A172 (cell line): Measurements from ENCODE around the gene GNB2. TPM values are rescaled to one million over a fixed set of nuclear protein-coding genes. Genes with fewer than 3 reads are reported as not detected.
"Not testable (repeated sequence)": the region's sequence is repeated elsewhere in the genome, so short reads cannot be mapped to it uniquely, and the experiment has no call there.

Experiments
- DNase-seq: peaks from one replicate; pipeline ENCODE4 v3.0.0-alpha.2; 2015; ENCODE audit warnings: low spot score
- total RNA-seq: library from RNA; depleted of rRNA; stranded (reverse); fragments of >200 nt; shearing (Covaris generic); gene quantifications from 2 replicates; pipeline ENCODE4 v1.2.3, GENCODE V29; 2014

GNB2 gene
- total RNA-seq, 1 experiment from 2014 or later = 94.3 TPM

DNA sequence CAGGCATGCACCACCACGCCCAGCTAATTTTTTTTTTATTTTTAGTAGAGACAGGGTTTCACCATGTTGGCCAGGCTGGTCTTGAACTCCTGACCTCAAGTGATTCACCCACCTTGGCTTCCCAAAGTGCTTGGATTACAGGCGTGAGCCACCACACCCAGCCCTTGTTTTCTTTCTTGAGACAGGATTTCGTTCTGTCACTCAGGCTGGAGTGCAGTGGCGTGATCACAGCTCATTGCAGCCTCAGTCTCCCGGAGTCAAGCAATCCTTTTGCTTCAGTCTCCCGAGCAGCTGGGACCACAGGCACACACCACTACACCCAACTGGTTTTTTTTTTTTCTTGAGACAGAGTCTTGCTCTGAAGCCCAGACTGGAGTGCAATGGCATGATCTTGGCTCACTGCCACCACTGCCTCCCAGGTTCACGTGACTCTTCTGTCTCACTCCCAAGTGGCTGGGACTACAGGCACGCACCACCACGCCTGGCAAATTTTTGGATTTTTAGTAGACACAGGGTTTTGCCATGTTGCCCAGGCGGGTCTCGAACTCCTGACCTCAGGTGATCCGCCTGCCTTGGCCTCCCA, 11.3 kb upstream of the GNB2 start:
- DNase-seq = not testable (repeated sequence)

DNA sequence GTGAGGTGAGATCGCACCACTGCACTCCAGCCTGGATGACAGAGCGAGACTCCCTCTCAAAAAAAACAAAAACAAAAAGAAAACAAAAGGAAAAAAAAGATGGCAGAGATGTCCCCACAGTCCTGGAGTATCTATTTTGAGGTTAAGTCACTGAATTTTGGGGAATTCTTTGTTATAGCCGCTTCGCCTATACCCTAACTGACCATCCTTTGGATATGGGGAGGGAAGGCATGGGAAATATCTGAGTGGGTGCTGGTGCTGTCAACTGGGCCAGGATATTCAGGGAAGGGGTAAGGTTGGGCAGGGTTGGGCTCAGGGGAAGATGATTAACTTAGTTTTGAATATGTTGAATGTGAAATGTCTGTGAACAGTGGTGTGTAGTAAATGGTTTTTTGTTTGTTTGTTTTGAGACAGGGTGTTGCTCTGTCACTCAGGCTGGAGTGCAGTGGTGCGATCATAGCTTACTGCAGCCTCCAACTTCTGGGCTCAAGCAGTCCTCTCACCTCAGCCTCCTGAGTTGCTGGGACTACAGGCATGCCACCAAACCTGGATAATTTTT, 8.3 kb upstream of the GNB2 start:
- no peak for DNase-seq

DNA sequence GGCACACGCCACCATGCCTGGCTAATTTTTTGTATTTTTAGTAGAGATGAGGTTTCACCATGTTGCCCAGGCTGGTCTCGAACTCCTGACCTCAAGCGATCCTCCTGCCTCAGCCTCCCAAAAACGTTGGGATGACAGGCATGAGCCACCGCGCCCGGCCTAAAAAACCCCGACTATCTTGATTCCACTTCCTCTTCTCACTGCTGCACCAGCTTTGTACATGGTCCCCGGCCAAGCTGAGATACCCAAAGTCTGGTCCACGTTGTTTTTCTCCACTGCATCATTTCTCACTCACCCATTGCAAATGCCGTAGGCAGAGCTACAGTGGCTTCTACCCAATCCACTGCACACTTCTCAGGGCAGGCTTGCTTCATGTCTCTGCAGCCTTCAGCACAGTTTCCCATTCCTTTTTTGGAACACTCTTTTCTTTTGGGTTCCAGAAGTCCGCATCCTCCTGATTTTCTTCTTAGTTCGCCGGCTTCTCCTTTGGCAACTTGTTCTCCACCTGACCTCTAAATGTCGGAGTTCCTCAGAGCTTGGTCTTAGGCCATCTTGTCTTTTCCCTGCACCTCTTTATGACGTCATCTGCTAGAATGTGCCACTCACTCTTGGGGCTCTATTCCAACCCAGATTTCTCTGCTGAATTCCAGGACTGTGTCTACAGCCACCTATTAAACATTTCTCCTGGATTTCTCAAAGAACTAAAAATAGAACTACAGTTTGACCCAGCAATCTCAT, 6.0 kb upstream of the GNB2 start:
- no peak for DNase-seq

DNA sequence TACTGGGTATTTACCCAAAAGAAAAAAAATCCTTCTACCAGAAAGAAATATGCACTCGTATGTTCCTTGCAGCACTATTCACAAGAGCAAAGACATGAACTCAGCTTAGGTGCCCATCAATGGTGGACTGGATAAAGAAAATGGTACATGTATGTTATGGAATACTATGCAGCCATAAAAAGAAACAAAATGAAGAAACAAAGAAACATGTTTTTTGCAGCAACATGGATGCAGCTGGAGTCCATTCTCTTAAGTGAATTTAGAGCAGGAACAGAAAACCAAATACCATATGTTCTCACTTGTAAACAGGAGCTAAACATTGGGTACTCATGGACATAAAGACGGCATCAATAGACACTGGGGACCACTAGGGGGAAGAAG, 5.5 kb upstream of the GNB2 start:
- no peak for DNase-seq

DNA sequence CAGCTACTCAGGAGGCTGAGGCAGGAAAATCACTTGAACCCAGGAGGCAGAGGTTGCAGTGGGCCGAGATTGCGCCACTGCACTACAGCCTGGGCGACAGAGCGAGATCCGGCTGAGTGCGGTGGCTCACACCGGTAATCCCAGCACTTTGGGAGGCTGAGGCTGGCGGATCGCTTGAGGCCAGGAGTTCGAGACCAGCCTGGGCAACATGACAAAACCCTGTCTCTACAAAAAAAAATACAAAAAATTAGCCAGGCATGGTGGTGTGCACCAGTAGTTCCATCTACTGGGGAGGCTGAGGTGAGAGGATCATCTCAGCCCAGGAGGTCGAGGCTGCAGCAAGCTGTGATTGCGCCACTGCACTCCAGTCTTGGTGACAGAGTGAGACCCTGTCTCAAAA, 4.4 kb upstream of the GNB2 start:
- DNase-seq = not testable (repeated sequence)

DNA sequence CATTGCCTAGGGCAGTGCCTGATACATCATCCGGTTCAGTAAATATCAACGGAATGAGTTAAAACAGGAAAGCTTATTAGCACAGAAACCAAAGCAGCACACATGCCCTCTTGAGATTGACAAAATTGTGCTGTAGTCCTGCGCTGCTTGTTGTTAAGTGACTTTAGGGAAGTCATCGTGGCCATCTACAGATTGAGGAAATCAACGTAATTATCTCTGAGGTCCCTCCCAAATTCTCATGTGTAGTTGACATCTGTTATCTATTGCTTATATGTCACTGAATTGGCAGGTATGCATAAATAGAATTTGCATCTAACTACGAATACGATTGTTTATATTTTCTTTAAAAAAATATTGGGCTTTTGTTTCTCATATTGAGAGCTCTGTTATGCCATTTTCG, 3.5 kb upstream of the GNB2 start:
- no peak for DNase-seq

DNA sequence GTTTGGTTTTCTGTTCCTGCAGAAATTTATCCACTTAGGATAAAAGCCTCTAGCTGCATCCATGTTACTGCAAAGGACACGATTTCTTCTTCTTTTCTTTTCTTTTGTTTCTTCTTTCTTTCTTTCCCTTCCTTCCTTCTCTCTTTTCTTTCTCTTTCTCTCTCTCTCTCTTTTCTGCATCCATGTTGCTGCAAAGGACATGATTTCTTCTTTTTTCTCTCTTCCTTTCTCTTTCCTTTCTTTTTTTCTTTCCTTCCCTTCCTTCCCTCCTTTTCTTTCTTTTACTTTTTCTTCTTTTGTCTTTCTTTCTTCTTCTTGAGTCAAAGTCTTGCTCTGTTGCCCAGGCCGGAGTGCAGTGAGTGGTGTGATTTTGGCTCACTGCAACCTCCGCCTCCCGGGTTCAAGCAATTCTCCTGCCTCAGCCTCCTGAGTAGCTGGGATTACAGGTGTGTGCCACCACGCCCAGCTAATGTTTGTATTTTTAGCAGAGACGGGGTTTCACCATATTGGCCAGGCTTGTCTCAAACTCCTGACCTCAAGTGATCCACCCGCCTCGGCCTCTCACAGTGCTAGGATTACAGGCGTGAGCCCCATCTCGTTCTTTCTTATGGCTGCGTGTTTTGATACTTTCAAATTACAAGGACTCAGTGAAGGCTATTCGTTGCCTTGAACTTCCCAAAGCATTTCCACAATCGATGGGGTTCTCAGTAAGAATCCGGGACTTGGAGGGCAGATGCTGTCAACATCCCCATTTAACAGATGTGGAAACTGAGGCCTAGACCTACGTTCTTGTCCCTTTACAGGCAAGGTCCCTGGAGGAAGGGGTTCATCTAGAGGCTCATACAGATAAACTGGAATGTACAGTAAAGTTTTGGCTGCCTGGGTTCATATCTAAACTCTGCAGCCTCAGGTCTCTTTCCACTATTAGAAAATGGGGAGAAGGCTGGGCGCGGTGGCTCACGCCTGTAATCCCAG, 1.9 kb upstream of the GNB2 start:
- DNase-seq = no peak

DNA sequence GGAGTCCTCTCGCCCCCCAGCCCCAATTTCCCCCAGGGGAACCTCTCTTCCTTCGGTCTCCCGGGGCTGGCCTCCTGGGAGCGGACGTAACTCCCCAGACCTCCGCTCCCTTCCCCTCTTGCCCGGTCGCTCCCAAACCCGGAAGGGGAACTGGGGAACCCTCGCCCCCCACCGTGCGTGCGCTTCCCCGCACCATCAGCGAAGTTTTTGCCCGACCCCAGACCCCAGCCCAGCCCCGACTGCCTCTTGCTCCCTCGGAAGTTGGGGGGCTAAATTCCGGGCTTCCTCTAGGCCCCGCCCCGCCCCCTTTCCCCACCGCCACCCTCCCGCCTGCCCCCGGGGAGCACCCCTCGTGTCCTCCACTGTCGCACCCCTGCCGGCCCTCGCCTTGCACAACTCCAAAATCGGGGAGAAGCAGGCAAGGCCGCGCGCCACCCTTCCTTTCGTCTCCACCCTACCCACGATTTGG, 436 bp downstream of the GNB2 start:
- peak; percentile 30 for DNase-seq

DNA sequence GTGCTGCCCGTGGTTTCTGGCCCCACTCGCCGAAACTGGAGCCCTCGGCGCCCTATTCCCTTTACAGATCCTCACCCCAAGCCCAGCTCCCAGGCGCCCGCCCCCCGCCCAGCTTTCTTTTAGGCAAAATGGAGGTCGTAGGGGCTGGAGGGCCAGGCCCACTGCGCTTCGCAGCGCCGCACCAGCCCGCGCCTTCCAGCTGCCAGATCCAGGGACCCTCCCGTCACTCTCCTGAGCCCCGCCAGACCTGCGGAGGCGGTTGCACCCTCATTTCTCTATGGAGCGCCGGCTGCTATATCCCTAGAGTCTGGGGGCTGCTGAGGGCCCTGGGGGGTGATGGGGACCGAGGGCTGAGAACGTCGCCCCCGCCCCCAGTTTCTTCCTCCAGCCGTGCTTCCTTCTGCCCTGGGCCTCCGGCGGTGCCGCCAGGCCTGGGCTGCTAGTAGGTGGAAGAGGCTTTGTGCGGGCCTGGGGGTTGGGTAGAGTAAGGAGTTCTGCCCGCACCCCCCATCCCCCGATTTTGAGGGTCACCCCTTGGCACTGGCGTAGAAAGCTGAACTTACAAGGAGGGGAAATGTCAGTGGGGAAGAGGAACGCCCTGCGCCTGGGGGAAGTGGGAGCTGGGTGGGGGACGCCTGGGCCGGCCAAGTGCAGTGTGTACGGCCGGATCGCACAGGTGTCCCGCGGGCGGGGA, 1.0 kb downstream of the GNB2 start:
- DNase-seq = no peak

DNA sequence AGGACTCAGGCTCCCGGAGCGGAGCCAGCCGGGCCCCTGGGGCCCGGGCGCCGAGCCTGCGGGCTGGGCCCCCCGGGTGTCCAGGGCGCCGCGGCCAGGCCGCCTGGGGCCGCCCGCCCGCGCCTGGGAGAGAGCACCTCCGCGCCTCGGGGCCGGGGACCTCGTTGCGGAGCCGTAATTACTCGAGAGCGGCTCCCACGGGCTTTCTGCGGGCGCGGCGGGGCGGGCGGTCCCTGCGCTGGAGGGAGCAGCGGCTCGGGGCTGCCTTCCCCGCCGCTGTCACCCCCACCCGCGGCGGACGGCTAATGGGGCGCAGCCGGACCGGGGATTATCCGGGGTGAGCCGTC, 1.5 kb downstream of the GNB2 start:
- DNase-seq = no peak

DNA sequence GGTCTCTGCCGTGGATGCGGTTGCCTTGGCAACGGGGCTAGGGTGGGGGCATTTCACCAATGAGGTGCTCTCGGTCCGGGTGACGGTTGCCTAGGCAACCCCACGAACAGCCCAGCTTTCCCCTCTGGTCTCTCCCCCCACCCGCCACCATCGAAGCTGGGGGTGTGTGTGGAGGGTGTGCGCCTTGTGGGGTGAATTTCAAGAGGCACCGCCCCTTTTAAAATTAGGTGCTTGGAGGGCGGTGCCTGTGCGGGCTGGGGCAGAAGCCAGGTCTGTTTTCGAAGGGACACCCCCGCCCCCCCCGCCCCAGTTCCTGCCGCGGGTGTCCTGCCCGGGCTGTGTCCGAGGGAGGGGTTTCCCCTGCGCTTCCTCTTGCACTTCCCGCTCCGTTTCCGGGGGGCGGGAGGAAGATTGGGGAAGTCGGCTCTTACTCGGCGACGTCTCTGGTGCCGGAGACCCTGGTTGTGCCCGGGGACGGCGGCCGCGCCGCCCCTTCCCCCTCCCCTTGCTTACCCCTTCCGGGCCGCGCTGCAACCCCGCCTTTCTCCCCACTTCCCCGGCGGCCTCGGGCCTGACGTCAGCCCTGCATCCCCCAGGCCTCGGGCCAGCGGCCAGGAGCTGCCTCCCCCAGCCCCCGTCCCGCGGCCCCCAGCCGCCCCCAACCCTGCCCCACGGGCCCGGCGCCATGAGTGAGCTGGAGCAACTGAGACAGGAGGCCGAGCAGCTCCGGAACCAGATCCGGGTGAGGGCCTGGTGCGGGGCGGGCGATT, 2.2 kb downstream of the GNB2 start:
- peak; percentile 67 for DNase-seq

DNA sequence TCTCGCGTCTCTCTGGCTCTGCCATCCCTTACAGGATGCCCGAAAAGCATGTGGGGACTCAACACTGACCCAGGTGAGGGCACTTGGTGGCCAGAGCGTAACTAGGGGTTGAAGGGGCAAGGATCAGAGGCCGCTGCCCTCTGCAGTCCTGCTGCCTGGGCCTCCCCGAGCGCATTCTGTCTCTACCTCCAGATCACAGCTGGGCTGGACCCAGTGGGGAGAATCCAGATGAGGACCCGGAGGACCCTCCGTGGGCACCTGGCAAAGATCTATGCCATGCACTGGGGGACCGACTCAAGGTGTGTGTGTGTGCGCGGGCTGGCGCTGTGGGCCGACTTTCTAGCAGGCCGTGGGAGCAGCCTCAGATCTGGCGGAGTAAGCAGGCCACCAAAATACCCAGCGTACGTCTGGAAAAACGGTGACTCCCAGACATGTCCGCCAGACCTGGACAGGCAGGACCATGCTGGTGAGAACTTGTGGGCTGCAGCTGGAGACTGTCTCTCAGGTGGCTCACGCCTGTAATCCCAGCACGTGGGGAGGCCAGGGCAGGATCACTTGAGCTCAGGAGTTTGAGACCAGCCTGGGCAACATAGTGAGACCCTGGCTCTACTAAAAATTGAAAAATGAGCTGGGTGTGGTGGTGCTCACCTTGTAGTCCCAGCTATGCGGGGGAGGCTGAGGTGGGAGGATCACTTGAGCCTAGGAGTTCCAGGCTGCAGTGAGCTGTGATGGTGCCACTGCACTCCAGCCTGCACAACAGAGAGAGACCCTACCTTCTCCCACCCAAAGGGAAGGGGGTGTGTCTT, 3.2 kb downstream of the GNB2 start:
- DNase-seq = no peak

DNA sequence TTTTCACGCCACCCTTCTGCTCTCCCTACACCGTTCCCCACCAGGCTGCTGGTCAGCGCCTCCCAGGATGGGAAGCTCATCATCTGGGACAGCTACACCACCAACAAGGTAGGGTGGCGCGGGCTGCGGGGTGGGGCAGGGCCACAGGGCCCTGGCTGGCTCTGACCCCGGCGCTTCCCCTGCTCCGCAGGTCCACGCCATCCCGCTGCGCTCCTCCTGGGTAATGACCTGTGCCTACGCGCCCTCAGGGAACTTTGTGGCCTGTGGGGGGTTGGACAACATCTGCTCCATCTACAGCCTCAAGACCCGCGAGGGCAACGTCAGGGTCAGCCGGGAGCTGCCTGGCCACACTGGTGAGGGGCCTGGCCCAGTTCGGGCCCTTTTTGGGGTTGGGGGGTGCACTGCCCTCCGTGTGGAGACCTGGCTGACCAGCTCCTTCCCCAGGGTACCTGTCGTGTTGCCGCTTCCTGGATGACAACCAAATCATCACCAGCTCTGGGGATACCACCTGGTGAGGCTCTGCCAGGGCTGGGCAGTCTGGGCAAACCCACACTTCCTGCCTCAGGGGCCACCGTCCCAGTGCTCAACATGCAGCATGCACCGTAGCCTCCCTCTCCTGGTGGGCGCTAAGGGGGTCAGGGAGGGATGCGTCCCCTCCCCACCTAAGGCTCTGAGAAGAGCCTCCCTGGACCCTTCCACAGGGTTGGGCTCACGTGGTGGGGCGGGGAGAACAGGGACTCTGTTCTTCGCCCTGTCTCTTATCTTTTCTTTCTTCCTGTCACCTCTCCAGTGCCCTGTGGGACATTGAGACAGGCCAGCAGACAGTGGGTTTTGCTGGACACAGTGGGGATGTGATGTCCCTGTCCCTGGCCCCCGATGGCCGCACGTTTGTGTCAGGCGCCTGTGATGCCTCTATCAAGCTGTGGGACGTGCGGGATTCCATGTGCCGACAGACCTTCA, 4.0 kb downstream of the GNB2 start:
- no peak for DNase-seq

DNA sequence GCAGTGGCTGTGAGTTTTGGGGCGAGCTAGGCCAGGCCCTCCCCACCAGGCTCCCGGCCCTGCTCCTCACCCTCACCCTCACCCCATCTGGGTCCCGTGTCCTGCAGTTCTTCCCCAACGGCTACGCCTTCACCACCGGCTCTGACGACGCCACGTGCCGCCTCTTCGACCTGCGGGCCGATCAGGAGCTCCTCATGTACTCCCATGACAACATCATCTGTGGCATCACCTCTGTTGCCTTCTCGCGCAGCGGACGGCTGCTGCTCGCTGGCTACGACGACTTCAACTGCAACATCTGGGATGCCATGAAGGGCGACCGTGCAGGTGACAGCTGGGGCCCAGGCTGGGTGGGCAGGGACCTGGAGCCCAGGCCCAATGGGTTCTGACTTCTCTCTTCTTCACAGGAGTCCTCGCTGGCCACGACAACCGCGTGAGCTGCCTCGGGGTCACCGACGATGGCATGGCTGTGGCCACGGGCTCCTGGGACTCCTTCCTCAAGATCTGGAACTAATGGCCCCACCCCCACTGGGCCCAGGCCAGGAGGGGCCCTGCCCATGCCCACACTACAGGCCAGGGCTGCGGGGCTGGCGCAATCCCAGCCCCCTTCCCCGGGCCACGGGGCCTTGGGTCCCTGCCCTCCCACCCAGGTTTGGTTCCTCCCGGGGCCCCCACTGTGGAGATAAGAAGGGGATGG, 4.9 kb downstream of the GNB2 start:
- no peak for DNase-seq

DNA sequence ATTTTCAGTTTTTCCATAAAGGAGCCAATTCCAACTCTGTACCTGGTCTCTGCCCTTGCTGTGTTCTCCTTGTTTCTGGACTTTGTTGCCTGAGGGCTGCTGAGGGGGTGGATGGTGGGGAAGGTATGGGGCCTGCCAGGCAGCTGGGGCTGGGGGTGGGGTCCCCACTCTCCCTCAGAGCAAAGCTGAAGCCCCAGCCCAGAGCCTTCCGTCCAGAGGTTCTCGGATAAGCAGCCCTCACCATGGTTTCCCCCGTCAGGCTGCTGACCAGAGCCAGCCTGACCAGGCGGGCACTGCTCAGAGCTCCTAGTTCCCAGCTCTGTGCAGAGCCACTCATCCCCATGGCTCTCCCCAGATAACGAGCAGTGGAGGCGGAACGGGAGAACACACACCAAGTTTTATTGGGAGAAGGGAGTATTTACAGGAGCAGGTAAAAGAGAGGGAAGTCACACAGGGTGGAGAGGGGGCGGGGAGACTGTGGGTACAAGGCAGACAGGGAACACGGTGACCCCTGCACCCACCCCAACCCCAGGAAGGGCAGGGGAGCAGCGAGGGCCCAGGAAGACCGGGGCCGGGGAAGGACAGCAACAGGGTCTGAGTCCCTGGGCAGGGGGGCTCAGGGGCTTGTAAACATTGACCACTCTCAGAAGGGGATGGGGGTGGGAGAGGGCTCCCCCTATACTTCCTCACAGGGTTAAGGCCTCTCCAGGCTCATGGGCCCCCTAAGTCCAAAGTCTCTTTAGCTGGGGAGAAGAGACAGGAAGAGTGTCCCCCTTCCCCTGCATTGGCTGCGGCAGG, 5.8 kb downstream of the GNB2 start:
- no peak for DNase-seq

DNA sequence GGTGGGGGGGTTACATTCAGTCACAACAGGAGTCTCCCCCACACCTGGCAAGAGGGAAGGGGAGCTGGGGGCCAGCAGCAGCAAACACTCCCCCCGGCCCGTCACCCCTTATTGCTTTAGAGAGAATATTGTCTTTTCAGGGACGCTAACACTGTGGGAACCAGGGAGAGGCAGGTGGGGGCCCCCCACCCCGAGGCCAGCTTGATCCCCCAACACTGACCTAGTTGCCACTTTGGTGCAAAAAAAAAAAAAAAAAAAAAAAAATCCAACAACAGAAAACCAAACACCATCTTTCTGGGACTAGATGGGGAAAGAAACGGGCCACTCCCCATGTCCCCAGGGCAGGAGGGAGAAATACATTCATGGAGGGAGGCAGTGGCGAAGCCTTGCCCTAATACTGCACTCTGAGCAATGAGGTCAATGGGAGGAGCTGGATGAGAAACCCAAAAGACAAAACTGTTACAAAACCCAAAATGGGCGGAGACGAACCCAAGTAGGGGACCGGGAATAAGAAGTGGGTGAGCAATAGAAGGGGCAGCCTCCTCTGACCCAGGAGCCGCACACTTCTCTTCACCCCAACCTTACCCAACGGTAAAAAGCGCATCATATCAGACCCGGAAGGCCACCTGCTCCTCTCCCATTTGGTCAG, 6.5 kb downstream of the GNB2 start:
- DNase-seq = no peak
